Measurements from ENCODE around the gene IGFLR1.
A peak's percentile ranks its signal among the peaks of the same experiment; 100 is the strongest.
"Not testable (repeated sequence)": the region's sequence is repeated elsewhere in the genome, so short reads cannot be mapped to it uniquely, and the experiment has no call there.

Gene IGFLR1

GRCh38 chr19:35704218-35704617 is 38.0 kb downstream of the IGFLR1 start, which contains the start of gene ZBTB32:
TSS of gene ZBTB32 (plus strand) at chr19:35704558. CDS start at chr19:35714627, 10,069 bp downstream.
- no peak for DNase-seq (ENCODE audit: low read depth)

- no peak for DNase-seq (ENCODE audit: low read depth)
Measured at GRCh38 chr19:35703343-35703742, 38.9 kb downstream of the IGFLR1 start.

GRCh38 chr19:35702223-35703012 is 39.8 kb downstream of the IGFLR1 start:
- DNase-seq (ENCODE audit: low read depth) = peak; percentile 75

- no peak for DNase-seq (ENCODE audit: low read depth)
Measured at GRCh38 chr19:35696835-35697234, 45.4 kb downstream of the IGFLR1 start.

GRCh38 chr19:35695895-35696422 is 46.3 kb downstream of the IGFLR1 start:
- DNase-seq (ENCODE audit: low read depth) = no peak

- peak; percentile 63 for DNase-seq (ENCODE audit: low read depth)
Measured at GRCh38 chr19:35693835-35694599, 48.2 kb downstream of the IGFLR1 start.

- no peak for DNase-seq (ENCODE audit: low read depth)
Measured at GRCh38 chr19:35693422-35693821, 48.8 kb downstream of the IGFLR1 start.

- DNase-seq (ENCODE audit: low read depth) = no peak
Measured at GRCh38 chr19:35692010-35692409, 50.2 kb downstream of the IGFLR1 start.

GRCh38 chr19:35691106-35691505 is 51.1 kb downstream of the IGFLR1 start:
- not testable (repeated sequence) for DNase-seq (ENCODE audit: low read depth)

GRCh38 chr19:35689836-35690235 is 52.4 kb downstream of the IGFLR1 start:
- no peak for DNase-seq (ENCODE audit: low read depth)
